CD14-positive monocyte (primary cell): ENCODE data around the gene RAB3GAP1. TPM values are rescaled to one million over a fixed set of nuclear protein-coding genes. Genes with fewer than 3 reads are reported as not detected.

ENCODE experiments used
- DNase-seq, 3 donors: peaks; one replicate each; pipeline ENCODE4 v3.0.0-alpha.2; 2011 to 2022
- H2AFZ ChIP-seq: 2 replicates; pipeline ENCODE4 v1.6.0; 2012; ENCODE audit warnings: mild to moderate bottlenecking, low read depth, low read length, inconsistent platforms; ENCODE audit not compliant: insufficient read depth, poor library complexity, severe bottlenecking
- H3K27ac ChIP-seq, 2 donors: 1 replicate in 1 of 2; 2 replicates in 1 of 2; pipeline ENCODE4 v1.5.1; 2012 to 2013; ENCODE audit warnings: low read length in 2 of 2, control low read depth in 1 of 2, inconsistent platforms in 1 of 2, low read depth in 1 of 2, mild to moderate bottlenecking in 1 of 2
- H3K27me3 ChIP-seq, 2 donors: one replicate each; pipeline versions ENCODE4 v1.6.0 to v1.6.1; 2011 to 2013; ENCODE audit warnings: low read length in 2 of 2; ENCODE audit not compliant: control insufficient read depth in 2 of 2, insufficient read depth in 2 of 2
- H3K36me3 ChIP-seq, 2 donors: replicated peaks in 1 of 2; 1 replicate in 1 of 2; 2 replicates in 1 of 2; pipeline versions ENCODE4 v1.5.1 to v1.6.1; 2012 to 2013; ENCODE audit warnings: low read length in 2 of 2, control low read depth in 1 of 2, inconsistent platforms in 1 of 2, mild to moderate bottlenecking in 1 of 2; ENCODE audit not compliant: insufficient read depth in 2 of 2, control insufficient read depth in 1 of 2
- H3K4me1 ChIP-seq, 2 donors: 1 replicate in 1 of 2; 2 replicates in 1 of 2; pipeline versions ENCODE4 v1.5.1 to v1.6.1; 2012 to 2013; ENCODE audit warnings: low read length in 2 of 2, control low read depth in 1 of 2, inconsistent platforms in 1 of 2, mild to moderate bottlenecking in 1 of 2, moderate library complexity in 1 of 2; ENCODE audit not compliant: insufficient read depth in 2 of 2, control insufficient read depth in 1 of 2
- H3K4me2 ChIP-seq: replicated peaks from 2 replicates; pipeline ENCODE3; 2012; ENCODE audit warnings: low read length, moderate library complexity, mild to moderate bottlenecking; ENCODE audit not compliant: poor library complexity, severe bottlenecking; ENCODE audit errors: extremely low read depth
- H3K4me3 ChIP-seq, 3 experiments: fragments of 200-600 bp in 1 of 3; sonication (generic) in 1 of 3; replicated peaks in 1 of 3; 1 replicate in 2 of 3; 2 replicates in 1 of 3; pipeline ENCODE4 v1.5.1; 2011 to 2013; ENCODE audit warnings: low read length in 3 of 3, mild to moderate bottlenecking in 3 of 3, control low read depth in 2 of 3, low read depth in 2 of 3, inconsistent platforms in 1 of 3, moderate library complexity in 1 of 3
- H3K79me2 ChIP-seq: 2 replicates; pipeline ENCODE4 v1.6.0; 2012; ENCODE audit warnings: mild to moderate bottlenecking, control low read depth, inconsistent platforms, low read length, moderate library complexity; ENCODE audit not compliant: insufficient read depth
- H3K9ac ChIP-seq: 2 replicates; pipeline ENCODE4 v1.6.0; 2017; ENCODE audit warnings: low read length, mild to moderate bottlenecking; ENCODE audit not compliant: insufficient read depth, poor library complexity, severe bottlenecking
- H3K9me3 ChIP-seq, 2 donors: replicated peaks in 1 of 2; 1 replicate in 1 of 2; 2 replicates in 1 of 2; pipeline versions ENCODE4 v1.5.1 to v1.6.1; 2012 to 2013; ENCODE audit warnings: low read length in 2 of 2, control low read depth in 1 of 2; ENCODE audit not compliant: control insufficient read depth in 1 of 2, insufficient read depth in 1 of 2
- H4K20me1 ChIP-seq: 2 replicates; pipeline ENCODE4 v1.6.0; 2012; ENCODE audit warnings: mild to moderate bottlenecking, low read length, control low read depth, moderate library complexity; ENCODE audit not compliant: insufficient read depth
- H3K27ac Mint-ChIP-seq, 7 donors: one replicate each; pipeline ENCODE4 v1.8.0; 2020; ENCODE audit warnings: mild to moderate bottlenecking in 7 of 7, mixed read lengths in 7 of 7, moderate library complexity in 6 of 7, inconsistent platforms in 2 of 7
- H3K27me3 Mint-ChIP-seq, 3 donors: one replicate each; pipeline ENCODE4 v1.8.0; 2021 to 2022; ENCODE audit warnings: low read depth in 3 of 3, mild to moderate bottlenecking in 3 of 3, mixed read lengths in 3 of 3, moderate library complexity in 3 of 3, inconsistent platforms in 1 of 3
- H3K36me3 Mint-ChIP-seq, 2 donors: one replicate each; pipeline ENCODE4 v1.8.0; 2020; ENCODE audit warnings: mixed read lengths in 2 of 2, inconsistent platforms in 1 of 2, mild to moderate bottlenecking in 1 of 2
- H3K4me1 Mint-ChIP-seq: one replicate; pipeline ENCODE4 v1.8.0; 2020; ENCODE audit warnings: mild to moderate bottlenecking, mixed read lengths
- H3K4me3 Mint-ChIP-seq, 2 donors: one replicate each; pipeline ENCODE4 v1.8.0; 2020; ENCODE audit warnings: mild to moderate bottlenecking in 2 of 2, mixed read lengths in 2 of 2, moderate library complexity in 1 of 2
- H3K9me3 Mint-ChIP-seq, 7 donors: one replicate each; pipeline ENCODE4 v1.8.0; 2020 to 2022; ENCODE audit warnings: mixed read lengths in 7 of 7, mild to moderate bottlenecking in 6 of 7, moderate library complexity in 6 of 7, inconsistent platforms in 2 of 7
- WGBS: methylation state at CpG from one replicate; pipeline ENCODE4 v1.1.5; 2013; ENCODE audit warnings: missing lambda C conversion rate; ENCODE audit not compliant: insufficient coverage; 5-methylcytosine and 5-hydroxymethylcytosine counted together
- intact Hi-C, 2 donors: fragments of 100-400 bp; cut with micrococcal nuclease; formaldehyde crosslinking; loops; one replicate each; pipeline versions ENCODE4 v1.15.0 to v1.15.1; 2023
- polyA plus RNA-seq, 3 donors: library from polyadenylated mRNA; depleted of rRNA in 1 of 3; unstranded in 2 of 3; stranded (reverse) in 1 of 3; fragments of 300-500 nt in 2 of 3; fragments of >200 nt in 1 of 3; fragmentation: Illumina TruSeq in 2 of 3; gene quantifications; 1 replicate in 2 of 3; 2 replicates in 1 of 3; pipeline ENCODE4 v1.2.3, GENCODE V29; 2012 to 2021
- TF ChIP-seq, protein P1 (sequence below): fragments of 200-600 bp; IDR thresholded peaks from one replicate; pipeline ENCODE4 v1.8.0; 2022; ENCODE audit warnings: antibody characterized with exemption, mild to moderate bottlenecking

RAB3GAP1 gene
- polyA plus RNA-seq, 3 donors: 8.0 to 17.4 (median 11.3) TPM

DNA sequence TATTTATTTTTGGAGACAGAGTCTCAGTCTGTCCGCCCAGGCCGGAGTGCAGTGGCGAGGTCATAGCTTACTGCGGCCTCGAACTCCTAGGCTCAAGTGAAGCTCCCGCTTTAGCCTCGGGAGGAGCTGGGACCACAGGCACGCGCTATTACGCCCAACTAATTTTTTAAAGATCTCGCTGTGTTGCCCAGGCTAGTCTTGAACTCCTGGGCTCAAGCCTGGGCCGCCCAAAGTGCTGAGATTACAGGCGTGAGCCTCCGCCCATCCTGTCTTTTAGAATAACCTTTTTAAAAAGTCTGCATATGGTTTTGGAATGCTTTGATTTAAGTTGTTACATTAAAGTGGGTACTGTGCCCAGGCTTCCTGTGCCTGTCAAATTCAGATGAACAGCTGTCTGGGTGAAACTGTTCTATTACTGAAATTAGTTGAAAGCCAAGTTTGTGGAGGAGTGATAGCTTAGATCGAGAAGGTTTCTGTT, 944 bp downstream of the RAB3GAP1 start:
- WGBS: 45% methylated on average over 13 of the region's 15 CpGs
- intact Hi-C loops: loop anchor here (5.0 to 10.0 kb wide), 3 partner anchors 138 to 692 kb away; partner anchors contain the start of genes CCNT2 (in 1 of the 2) and UBXN4 (in 1 of the 2)
- Mint-ChIP-seq H3K27me3 (peaks cover 0 to 1% (median 0%) of the 10 kb centered on the region in 3 donors), H3K36me3 (peaks cover 12 to 18% of the 10 kb centered on the region in 2 donors), H3K27ac (peak overlapping the region; percentile 100), H3K4me1 (peaks cover 28% of the 10 kb centered on the region), H3K9me3 (peaks cover 0 to 2% (median 0%) of the 10 kb centered on the region in 7 donors), H3K4me3 (peak overlapping the region; percentile 99)
- H3K27me3 ChIP-seq: no peaks in the 10 kb centered on the region
- H3K4me2 ChIP-seq: peak overlapping the region; percentile 90
- H4K20me1 ChIP-seq: peaks cover 44% of the 10 kb centered on the region
- DNase-seq: peak in 1 of 3 donors; percentile 5
- H3K4me3 ChIP-seq: peak overlapping the region; percentile 89 to 97 (median 94)
- peaks cover 58% of the 10 kb centered on the region for H3K79me2 ChIP-seq
- TF ChIP-seq, protein P1, sequence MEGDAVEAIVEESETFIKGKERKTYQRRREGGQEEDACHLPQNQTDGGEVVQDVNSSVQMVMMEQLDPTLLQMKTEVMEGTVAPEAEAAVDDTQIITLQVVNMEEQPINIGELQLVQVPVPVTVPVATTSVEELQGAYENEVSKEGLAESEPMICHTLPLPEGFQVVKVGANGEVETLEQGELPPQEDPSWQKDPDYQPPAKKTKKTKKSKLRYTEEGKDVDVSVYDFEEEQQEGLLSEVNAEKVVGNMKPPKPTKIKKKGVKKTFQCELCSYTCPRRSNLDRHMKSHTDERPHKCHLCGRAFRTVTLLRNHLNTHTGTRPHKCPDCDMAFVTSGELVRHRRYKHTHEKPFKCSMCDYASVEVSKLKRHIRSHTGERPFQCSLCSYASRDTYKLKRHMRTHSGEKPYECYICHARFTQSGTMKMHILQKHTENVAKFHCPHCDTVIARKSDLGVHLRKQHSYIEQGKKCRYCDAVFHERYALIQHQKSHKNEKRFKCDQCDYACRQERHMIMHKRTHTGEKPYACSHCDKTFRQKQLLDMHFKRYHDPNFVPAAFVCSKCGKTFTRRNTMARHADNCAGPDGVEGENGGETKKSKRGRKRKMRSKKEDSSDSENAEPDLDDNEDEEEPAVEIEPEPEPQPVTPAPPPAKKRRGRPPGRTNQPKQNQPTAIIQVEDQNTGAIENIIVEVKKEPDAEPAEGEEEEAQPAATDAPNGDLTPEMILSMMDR: no peak
- peak overlapping the region; percentile 98 for H3K9ac ChIP-seq
- peak overlapping the region; percentile 96 for H2AFZ ChIP-seq
- H3K9me3 ChIP-seq: no peaks in the 10 kb centered on the region
- H3K4me1 ChIP-seq: peaks cover 17 to 23% of the 10 kb centered on the region in 2 donors
- H3K27ac ChIP-seq: peak overlapping the region; percentile 99 to 100
- H3K36me3 ChIP-seq: peaks cover 7 to 12% of the 10 kb centered on the region in 2 donors

DNA sequence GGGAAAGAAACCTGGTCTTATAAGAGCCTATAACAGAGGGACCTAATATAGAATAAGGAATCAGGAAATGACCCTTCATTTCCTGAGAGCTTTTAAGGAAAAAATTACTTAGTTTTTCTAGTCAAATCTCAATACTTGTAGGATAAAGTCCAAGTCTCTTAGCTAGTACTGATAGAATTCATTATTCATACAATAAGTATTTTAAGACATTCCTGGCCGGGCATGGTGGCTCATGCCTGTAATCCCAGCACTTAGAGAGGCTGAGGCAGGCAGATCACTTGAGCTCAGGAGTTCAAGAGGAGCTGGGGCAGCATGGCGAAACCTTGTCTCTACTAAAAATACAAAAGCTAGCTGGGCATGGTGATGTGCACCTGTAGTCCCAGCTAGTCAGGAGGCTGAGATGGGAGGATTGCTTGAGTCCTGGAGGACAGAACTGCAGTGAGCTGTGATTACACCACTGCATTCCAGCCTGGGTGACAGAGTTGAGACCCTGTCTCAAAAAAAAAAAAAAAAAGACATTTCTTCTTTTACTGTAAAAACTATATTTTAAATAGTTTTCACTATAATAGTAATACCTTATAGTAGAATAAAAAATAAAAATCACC, 3.2 kb downstream of the RAB3GAP1 start:
- Mint-ChIP-seq H3K9me3 (peaks cover 0 to 2% (median 0%) of the 10 kb centered on the region in 7 donors), H3K27ac (peak overlapping the region in 3 of 7 donors; percentile 33 to 71 (median 60)), H3K4me1 (peaks cover 28% of the 10 kb centered on the region), H3K36me3 (peaks cover 23 to 27% of the 10 kb centered on the region in 2 donors), H3K4me3 (no peak overlapping the region), H3K27me3 (peaks cover 0 to 1% (median 0%) of the 10 kb centered on the region in 3 donors)
- no CpG with 5 or more reads among the region's 2 CpGs for WGBS
- H3K27me3 ChIP-seq: no peaks in the 10 kb centered on the region
- H3K27ac ChIP-seq: no peak overlapping the region
- no peak overlapping the region for H2AFZ ChIP-seq
- H4K20me1 ChIP-seq: peaks cover 55% of the 10 kb centered on the region
- H3K79me2 ChIP-seq: peaks cover 72% of the 10 kb centered on the region
- intact Hi-C loops: loop anchor here in 1 of 2 donors (10.0 kb wide), 2 partner anchors 140 to 690 kb away; partner anchors contain the start of genes CCNT2 and UBXN4
- H3K4me2 ChIP-seq: no peak overlapping the region
- H3K9ac ChIP-seq: no peak overlapping the region
- H3K4me1 ChIP-seq: peaks cover 17 to 23% of the 10 kb centered on the region in 2 donors
- TF ChIP-seq, protein P1: no peak
- H3K36me3 ChIP-seq: peaks cover 14 to 30% of the 10 kb centered on the region in 2 donors
- H3K4me3 ChIP-seq: no peak overlapping the region
- no peak for DNase-seq
- no peaks in the 10 kb centered on the region for H3K9me3 ChIP-seq
